Activated effector memory CD4-positive, alpha-beta T cell treated with anti-CD3 and anti-CD28 coated beads, Interleukin-2, amount 50 U/mL, for 16 hours (primary cell): ENCODE results near the gene PRSS22.

Experiments
- DNase-seq: peaks from one replicate; pipeline ENCODE4 v3.0.0-alpha.2; 2020

Gene PRSS22

DNA sequence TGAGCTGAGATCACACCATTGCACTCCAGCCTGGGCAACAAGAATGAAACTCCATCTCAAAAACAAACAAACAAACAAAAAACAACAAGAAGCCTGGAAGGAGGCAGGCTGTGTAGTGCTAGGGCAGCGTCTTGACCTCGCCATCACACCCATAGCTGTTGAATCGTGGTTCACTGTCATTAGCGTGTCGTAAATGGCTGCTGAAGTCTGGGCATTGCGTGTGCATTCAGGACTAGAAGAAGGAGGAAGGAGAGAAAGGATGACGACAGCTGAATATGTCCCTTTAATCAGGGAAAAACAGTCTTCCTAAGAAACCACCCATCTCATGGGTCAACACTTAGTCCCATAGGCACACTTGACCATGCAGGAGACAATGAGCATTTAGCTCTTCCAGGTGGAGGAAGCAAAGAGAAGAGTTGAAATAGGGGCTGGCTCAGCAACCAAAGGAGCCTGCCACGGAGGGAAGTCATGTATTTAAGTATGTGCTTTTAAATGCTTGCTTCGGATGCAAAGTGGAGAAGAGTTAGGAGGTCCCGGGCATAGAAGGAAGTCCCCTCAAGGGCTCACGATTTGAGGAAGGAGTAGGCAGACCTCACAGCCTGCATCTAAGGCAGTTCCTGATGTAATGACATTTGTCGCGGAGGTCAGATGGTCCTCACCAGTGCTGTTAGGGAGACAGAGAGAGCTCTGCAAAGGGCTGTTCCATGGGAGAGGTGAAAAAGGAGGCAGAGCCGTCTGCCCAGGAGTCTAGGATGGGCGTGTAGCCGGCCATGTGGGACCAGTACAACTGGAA lies 8.8 kb downstream of the PRSS22 start:
- DNase-seq, result no peak

DNA sequence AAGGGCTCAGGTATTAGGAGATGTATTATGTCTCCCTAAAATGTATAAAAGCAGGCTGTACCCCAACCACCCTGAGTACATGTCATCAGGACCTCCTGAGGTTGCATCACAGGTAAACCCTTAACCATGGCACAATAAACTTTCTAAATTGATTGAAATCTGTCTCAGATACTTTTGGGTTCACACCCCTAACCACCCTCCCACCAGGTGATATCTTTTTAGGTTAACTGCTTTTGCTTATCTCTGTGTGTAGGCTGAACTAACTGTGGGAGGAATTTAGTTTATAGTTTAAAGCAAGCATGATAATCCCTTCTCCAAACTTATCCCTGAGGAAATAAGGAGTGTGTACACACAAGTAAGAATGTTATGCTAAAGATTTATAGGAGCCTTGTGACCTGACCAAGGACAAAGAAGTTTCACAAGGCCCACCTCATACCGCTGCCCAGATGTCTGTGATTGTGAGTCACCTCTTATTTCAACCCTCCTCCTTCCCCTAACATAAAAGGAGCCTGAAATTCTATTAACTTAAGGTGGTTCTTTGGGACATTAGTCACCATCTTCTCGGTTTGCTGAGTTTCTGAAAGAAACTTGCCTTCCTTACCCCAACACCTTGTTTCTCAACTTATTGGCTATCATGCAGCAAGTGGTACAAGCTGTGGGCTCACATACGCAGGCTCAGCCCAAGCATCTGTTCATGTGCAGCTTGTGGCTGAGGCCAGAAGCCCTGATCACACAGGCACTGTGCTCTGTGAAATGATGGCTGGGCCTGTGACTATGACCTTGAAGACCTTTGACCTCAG lies 11.3 kb downstream of the PRSS22 start:
- no peak for DNase-seq

GRCh38 chr16:2845116-2845515 lies 12.9 kb downstream of the PRSS22 start:
- no peak for DNase-seq

DNA sequence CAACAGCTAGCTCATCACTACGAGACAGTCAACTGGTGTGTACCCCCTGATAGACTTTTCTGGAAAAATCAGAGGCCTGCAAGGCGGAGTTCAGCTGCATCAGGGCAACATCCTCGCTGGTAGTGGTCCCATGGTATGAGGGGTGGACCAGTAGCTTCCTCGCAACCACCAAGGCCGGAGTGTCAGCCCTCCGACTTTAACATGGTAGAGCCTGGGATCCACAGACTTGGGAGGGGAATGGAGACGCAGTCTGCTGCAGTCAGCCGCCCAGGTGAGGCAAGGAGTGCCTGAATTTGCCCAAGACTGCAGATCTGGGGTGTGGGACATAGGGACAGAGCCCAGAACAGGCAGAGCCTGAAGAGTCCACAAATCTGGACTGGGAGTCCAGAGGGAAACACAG lies 14.4 kb downstream of the PRSS22 start:
- no peak for DNase-seq

DNA sequence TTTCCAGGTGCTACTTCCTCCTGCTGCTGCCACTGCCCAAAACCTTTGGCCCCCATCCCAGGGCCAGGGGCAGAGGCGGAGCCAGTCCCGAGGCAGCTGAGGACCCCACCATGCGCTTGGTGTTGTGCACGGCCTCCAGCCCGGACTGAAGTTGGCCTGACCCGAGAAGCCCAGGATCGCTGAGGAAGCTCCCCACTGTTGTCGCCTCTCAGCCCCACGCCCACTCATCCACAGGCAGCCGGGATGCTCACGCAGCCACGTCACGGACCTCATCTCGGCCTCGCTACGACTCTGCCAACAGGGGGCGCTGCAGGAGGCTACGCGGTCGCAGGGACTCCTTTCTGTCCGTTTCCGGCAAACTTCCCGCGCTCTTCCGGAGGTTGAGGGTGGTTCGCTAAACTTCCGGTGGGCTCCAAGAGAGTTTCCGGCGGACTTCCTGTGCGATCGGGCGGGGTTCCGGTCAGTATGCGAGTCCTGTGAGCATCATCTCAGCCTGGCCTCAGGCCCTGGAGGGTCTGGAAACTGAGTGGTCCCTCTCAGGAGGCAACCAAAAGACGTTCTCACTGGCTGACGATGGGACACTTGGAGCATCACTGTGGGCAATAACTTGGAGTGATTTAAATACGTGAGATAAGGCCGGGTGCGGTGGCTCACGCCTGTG lies 15.5 kb downstream of the PRSS22 start:
- DNase-seq, result peak; percentile 90

DNA sequence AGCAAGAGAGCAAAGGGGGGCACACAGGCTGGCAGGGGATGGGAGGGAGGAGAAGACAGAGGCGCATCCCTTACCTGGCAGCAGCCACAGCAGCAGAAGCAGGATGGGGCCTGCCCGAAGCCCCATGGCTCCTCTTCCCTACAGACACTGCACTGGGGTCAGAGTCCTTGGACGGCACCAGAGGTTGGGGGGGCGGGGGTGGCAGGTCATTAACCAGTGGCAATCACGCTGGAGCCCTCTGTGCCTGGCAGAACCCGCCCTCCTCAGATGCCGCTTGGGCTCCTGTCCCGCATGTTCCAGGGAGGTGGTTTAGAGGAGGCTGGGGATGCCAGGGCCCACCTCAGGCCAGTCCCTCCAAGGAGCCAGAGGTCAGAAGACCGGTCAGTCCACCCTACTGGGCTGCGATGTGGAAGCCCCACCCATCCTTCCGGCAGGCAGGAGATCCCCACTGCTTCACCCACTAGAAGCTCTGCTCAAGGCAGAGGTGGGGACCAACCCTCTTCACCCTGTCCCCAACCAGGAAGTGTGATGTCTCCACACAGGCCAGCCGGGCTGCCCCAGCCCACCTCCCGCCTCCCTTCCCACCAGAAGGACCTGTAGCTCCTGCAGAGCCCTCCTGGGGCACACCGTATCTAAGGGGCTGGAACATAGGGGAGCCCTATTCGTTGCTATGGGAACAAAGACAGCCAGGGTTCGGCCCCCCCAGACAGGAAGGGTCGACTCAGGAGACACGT lies 16.2 kb downstream of the PRSS22 start:
- no peak for DNase-seq

DNA sequence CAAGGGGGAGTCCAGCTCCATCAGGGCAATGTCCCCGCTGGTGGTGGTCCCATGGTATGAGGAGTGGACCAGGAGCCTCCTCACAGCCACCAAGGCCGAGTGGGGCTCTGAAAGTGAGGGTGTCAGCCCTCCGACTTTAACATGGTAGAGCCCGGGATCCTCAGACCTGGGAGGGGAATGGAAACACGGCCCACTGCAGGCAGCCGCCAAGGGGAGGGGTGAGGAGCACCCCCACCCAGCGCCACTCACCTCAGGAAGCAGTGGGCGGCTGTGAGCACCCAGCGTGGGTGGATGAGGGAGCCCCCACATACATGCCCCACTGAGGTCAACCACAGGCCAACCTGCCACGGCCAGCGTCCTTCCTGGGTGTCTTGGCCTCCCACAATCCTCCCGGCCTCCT lies 17.1 kb downstream of the PRSS22 start:
- no peak for DNase-seq

- no peak for DNase-seq
Measured at GRCh38 chr16:2839650-2840450, 18.1 kb downstream of the PRSS22 start.

DNA sequence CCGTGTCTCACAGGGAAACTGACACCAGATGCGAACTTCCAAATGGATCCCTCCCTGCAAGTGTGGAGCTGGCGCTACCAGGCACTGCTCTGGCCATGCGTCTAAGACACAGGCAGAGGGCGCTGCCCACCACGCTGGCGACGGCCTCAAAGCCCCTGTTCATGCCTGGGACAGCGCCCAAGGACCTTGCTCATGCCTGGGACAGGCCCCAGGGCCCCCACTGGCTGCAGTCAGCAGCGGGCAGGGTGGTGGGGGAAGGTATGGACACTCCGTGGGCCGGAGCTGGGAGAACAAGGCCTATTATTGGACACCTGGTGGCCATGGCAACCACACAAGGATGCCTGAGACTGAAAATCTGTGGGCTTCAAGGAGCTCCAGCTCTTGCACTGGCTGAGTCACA lies 19.0 kb downstream of the PRSS22 start:
- DNase-seq, result peak; percentile 81

- DNase-seq, result no peak
Measured at GRCh38 chr16:2836646-2837508, 21.1 kb downstream of the PRSS22 start.

GRCh38 chr16:2835638-2836493 lies 22.1 kb downstream of the PRSS22 start:
- no peak for DNase-seq

DNA sequence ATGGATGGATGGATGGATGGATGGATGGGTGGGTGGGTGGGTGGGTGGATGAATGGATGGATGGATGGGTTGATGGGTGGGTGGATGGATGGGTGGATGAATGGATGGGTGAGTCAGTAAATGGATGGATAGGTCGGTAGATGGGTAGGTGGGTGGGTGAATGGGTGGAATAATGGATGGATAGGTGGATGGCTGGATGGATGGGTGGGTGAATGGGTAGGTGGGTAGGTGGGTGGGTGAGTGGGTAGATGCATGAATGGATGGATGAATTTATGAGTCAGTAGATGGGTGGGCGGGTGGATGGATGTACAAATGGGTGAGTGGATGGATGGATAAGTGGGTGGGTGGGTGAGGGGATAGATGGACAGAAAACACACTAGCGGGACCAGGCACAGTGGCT lies 23.0 kb downstream of the PRSS22 start:
- no peak for DNase-seq

GRCh38 chr16:2833776-2834175 lies 24.2 kb downstream of the PRSS22 start:
- DNase-seq, result no peak

GRCh38 chr16:2831203-2831602 lies 26.8 kb downstream of the PRSS22 start:
- DNase-seq, result no peak

GRCh38 chr16:2830355-2830695 lies 27.6 kb downstream of the PRSS22 start:
- DNase-seq, result no peak

GRCh38 chr16:2829501-2830354 lies 28.2 kb downstream of the PRSS22 start, which contains the start of gene ZG16B:
TSS of gene ZG16B (plus strand) at chr16:2830303. CDS start at chr16:2830442, 139 bp downstream.
- DNase-seq, result no peak

- DNase-seq, result no peak
Measured at GRCh38 chr16:2828876-2829430, 29.0 kb downstream of the PRSS22 start.

GRCh38 chr16:2828521-2828840 lies 29.5 kb downstream of the PRSS22 start:
- no peak for DNase-seq
